Caco-2 (cell line): ENCODE measurements around the gene ARHGEF16. TPM values are rescaled to one million over a fixed set of nuclear protein-coding genes. Genes with fewer than 3 reads are reported as not detected.

ENCODE experiments used
- BruUV-seq: library from RNA; stranded (reverse); fragments of 400-500 nt; replicated peaks from 2 replicates; lab custom pipeline; 2021; lab: Mats Ljungman, UMichigan
- CTCF ChIA-PET: fragments of 300-600 bp; sonication (Branson Sonifier 250); formaldehyde crosslinking; loops from one replicate; lab custom pipeline; 2022; ENCODE audit warnings: antibody characterized with exemption; lab: Charles Lee
- POLR2A ChIA-PET: fragments of 300-600 bp; sonication (Branson Sonifier 250); formaldehyde crosslinking; loops from one replicate; lab custom pipeline; 2022; ENCODE audit warnings: antibody characterized with exemption; lab: Charles Lee
- DNase-seq, 2 experiments: peaks; one replicate each; pipeline versions ENCODE4 v3.0.0 to v3.0.0-alpha.2; 2020 to 2022
- H3K27me3 ChIP-seq: replicated peaks from 2 replicates; pipeline ENCODE4 v1.6.0; 2011; ENCODE audit warnings: low read length; ENCODE audit not compliant: control insufficient read depth, insufficient read depth
- H3K36me3 ChIP-seq: 2 replicates; pipeline ENCODE4 v1.5.1; 2011; ENCODE audit warnings: low read length; ENCODE audit not compliant: control insufficient read depth, insufficient read depth
- H3K4me1 ChIP-seq: fragments of 250-450 bp; sonication (Bioruptor Pico); 2 replicates; pipeline ENCODE4 v1.5.1; 2020; ENCODE audit warnings: mild to moderate bottlenecking
- H3K4me3 ChIP-seq: 2 replicates; pipeline ENCODE4 v1.5.1; 2011; ENCODE audit warnings: low read depth, mild to moderate bottlenecking, control low read depth, low read length
- H3K9me3 ChIP-seq: fragments of 250-450 bp; sonication (Bioruptor Pico); 2 replicates; pipeline ENCODE4 v1.5.1; 2020; ENCODE audit warnings: mild to moderate bottlenecking, moderate library complexity
- H3K27ac Mint-ChIP-seq: one replicate; pipeline ENCODE4 v1.8.0; 2022; ENCODE audit warnings: mixed read lengths; ENCODE audit not compliant: unreplicated experiment
- H3K27me3 Mint-ChIP-seq: one replicate; pipeline ENCODE4 v1.8.0; 2022; ENCODE audit warnings: mixed read lengths; ENCODE audit not compliant: insufficient read depth, unreplicated experiment
- H3K36me3 Mint-ChIP-seq: one replicate; pipeline ENCODE4 v1.8.0; 2022; ENCODE audit warnings: mild to moderate bottlenecking, mixed read lengths; ENCODE audit not compliant: insufficient read depth, unreplicated experiment
- H3K4me1 Mint-ChIP-seq: one replicate; pipeline ENCODE4 v1.8.0; 2022; ENCODE audit warnings: low read depth, mixed read lengths; ENCODE audit not compliant: unreplicated experiment
- H3K4me3 Mint-ChIP-seq: one replicate; pipeline ENCODE4 v1.8.0; 2022; ENCODE audit warnings: mild to moderate bottlenecking, moderate library complexity, mixed read lengths; ENCODE audit not compliant: unreplicated experiment
- H3K9me3 Mint-ChIP-seq: one replicate; pipeline ENCODE4 v1.8.0; 2022; ENCODE audit warnings: mixed read lengths; ENCODE audit not compliant: unreplicated experiment
- intact Hi-C: fragments of 100-400 bp; cut with micrococcal nuclease; formaldehyde crosslinking; loops from one replicate; pipeline ENCODE4 v1.10.0; 2022; ENCODE audit not compliant: unreplicated experiment
- total RNA-seq: library from RNA; stranded (reverse); gene quantifications from 2 replicates; pipeline ENCODE4 v1.2.3, GENCODE V29; 2022
- TF ChIP-seq, protein P1 (sequence below), 2 experiments: fragments of 200-600 bp in 1 of 2; IDR thresholded peaks; 1 replicate in 1 of 2; 2 replicates in 1 of 2; pipeline versions ENCODE4 v1.5.1 to v1.8.0; 2011 to 2022; ENCODE audit warnings: antibody characterized with exemption in 1 of 2, control low read depth in 1 of 2, inconsistent platforms in 1 of 2, low read depth in 1 of 2, low read length in 1 of 2, mild to moderate bottlenecking in 1 of 2, moderate library complexity in 1 of 2; ENCODE audit not compliant: insufficient read depth in 1 of 2, severe bottlenecking in 1 of 2, unreplicated experiment in 1 of 2

Gene ARHGEF16
- total RNA-seq, 1 experiment from 2014 or later = 40.6 TPM

DNA sequence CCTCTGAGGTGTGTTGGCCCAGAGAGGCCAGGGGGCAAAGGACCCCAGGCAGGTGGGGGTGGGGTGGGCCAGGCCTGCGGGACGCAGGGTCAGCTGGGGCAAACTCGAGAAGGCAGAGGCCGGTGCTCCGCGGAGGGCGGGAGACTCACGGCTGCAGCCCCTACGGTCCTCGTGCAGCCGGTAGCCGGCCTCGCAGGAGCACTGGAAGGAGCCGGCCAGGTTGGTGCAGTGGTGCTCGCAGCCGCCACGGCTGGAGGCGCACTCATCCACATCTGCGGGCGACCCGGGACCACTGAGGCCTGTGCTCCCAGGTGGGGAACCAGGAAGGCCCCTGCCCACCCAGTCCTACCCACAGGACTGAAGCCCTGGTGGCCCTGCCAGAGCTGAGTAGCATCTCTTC, 55.3 kb downstream of the ARHGEF16 start:
- Mint-ChIP-seq H3K27me3 (no peaks in the 10 kb centered on the region), H3K4me3 (no peak overlapping the region), H3K4me1 (no peaks in the 10 kb centered on the region), H3K27ac (no peak overlapping the region), H3K36me3 (no peaks in the 10 kb centered on the region), H3K9me3 (no peaks in the 10 kb centered on the region)
- Histone ChIP-seq H3K4me1 (no peaks in the 10 kb centered on the region), H3K9me3 (no peaks in the 10 kb centered on the region), H3K4me3 (no peak overlapping the region), H3K27me3 (no peaks in the 10 kb centered on the region), H3K36me3 (no peaks in the 10 kb centered on the region)
- CTCF ChIA-PET = no interaction called here
- POLR2A ChIA-PET = interaction anchor here (0.5 kb wide), 1 partner anchor 236 kb away, joined by 4 read pairs; no protein-coding TSS in a partner anchor
- TF ChIP-seq, protein P1, sequence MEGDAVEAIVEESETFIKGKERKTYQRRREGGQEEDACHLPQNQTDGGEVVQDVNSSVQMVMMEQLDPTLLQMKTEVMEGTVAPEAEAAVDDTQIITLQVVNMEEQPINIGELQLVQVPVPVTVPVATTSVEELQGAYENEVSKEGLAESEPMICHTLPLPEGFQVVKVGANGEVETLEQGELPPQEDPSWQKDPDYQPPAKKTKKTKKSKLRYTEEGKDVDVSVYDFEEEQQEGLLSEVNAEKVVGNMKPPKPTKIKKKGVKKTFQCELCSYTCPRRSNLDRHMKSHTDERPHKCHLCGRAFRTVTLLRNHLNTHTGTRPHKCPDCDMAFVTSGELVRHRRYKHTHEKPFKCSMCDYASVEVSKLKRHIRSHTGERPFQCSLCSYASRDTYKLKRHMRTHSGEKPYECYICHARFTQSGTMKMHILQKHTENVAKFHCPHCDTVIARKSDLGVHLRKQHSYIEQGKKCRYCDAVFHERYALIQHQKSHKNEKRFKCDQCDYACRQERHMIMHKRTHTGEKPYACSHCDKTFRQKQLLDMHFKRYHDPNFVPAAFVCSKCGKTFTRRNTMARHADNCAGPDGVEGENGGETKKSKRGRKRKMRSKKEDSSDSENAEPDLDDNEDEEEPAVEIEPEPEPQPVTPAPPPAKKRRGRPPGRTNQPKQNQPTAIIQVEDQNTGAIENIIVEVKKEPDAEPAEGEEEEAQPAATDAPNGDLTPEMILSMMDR (IDR thresholded peaks at IDR 0.05; ENCODE audit: insufficient read depth in 1 of 2, low read depth in 1 of 2, low read length in 1 of 2, severe bottlenecking in 1 of 2, unreplicated experiment in 1 of 2) = no peak
- intact Hi-C loops = no loop called here
- BruUV-seq = no TSS peak
- DNase-seq = no peak

DNA sequence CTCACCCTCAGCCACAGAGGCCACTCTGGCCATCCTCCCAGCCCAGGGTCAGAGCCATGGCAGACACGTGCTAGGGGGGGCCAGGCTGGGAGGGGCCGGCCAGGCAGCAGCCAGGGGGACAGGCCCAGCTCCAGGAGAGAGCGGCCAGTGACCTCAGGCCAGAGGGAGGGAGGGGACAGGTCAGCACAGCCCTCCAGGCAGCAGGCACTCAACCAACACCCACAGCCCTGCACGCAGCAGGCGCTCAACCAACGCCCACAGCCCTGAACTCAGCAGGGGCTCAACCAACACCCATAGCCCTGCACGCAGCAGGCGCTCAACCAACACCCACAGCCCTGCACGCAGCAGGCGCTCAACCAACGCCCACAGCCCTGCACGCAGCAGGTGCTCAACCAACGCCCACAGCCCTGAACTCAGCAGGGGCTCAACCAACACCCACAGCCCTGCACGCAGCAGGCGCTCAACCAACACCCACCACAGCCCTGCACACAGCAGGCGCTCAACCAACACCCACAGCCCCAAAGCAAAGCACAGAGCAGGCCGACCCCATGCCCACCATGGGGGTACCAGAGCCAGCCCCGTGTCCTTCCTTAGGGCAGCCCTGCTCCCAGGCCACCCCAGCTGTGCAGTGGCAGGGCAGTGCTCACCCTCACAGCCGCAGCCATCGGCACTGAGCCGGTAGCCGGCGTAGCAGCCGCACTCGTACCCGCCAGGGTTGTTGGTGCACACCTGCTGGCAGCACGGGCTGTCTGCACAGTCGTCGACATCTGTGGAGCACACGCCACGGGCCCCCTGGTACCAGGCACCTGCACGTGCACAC, 55.9 kb downstream of the ARHGEF16 start:
- intact Hi-C loops = no loop called here
- CTCF ChIA-PET = no interaction called here

DNA sequence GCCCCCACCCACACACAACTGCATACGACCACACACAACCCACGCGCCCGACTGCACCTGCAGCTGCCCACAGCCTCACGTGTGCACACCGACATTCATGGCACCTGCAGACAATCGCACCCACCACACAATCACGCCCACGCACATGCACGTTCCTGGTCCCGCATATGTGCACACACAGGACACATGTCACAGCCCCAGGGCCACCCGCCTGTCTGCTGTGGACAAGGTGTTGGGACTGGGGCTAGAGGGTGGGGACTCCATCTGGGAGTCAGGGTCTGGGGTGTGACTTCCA, 56.4 kb downstream of the ARHGEF16 start:
- POLR2A ChIA-PET = no interaction called here
- intact Hi-C loops = no loop called here
- H3K9me3 ChIP-seq = no peaks in the 10 kb centered on the region
- H3K27me3 ChIP-seq = no peaks in the 10 kb centered on the region
- TF ChIP-seq, protein P1 (IDR thresholded peaks at IDR 0.05; ENCODE audit: insufficient read depth in 1 of 2, low read depth in 1 of 2, low read length in 1 of 2, severe bottlenecking in 1 of 2, unreplicated experiment in 1 of 2) = no peak
- Mint-ChIP-seq H3K27me3 (no peaks in the 10 kb centered on the region), H3K27ac (no peak overlapping the region), H3K36me3 (no peaks in the 10 kb centered on the region), H3K4me3 (no peak overlapping the region), H3K4me1 (no peaks in the 10 kb centered on the region), H3K9me3 (no peaks in the 10 kb centered on the region)
- no TSS peak for BruUV-seq
- no peak for DNase-seq
- H3K4me3 ChIP-seq = no peak overlapping the region
- no peaks in the 10 kb centered on the region for H3K4me1 ChIP-seq
- H3K36me3 ChIP-seq = no peaks in the 10 kb centered on the region
- CTCF ChIA-PET = no interaction called here

More for the DNA sequence above, 55.9 kb downstream of the ARHGEF16 start:
- Mint-ChIP-seq H3K9me3 (no peaks in the 10 kb centered on the region), H3K27ac (no peak overlapping the region), H3K4me3 (no peak overlapping the region), H3K27me3 (no peaks in the 10 kb centered on the region), H3K4me1 (no peaks in the 10 kb centered on the region), H3K36me3 (no peaks in the 10 kb centered on the region)
- Histone ChIP-seq H3K4me1 (no peaks in the 10 kb centered on the region), H3K9me3 (no peaks in the 10 kb centered on the region), H3K4me3 (no peak overlapping the region), H3K36me3 (no peaks in the 10 kb centered on the region), H3K27me3 (no peaks in the 10 kb centered on the region)
- no peak for DNase-seq
- no TSS peak for BruUV-seq
- POLR2A ChIA-PET = interaction anchor here (0.5 kb wide), 1 partner anchor 236 kb away, joined by 4 read pairs; no protein-coding TSS in a partner anchor
- TF ChIP-seq, protein P1 (IDR thresholded peaks at IDR 0.05; ENCODE audit: insufficient read depth in 1 of 2, low read depth in 1 of 2, low read length in 1 of 2, severe bottlenecking in 1 of 2, unreplicated experiment in 1 of 2) = no peak
